OCI-M2 (cell line): ENCODE measurements around the gene GSE1.

Experiments
- DNase-seq: peaks from one replicate; lab custom pipeline; 2025; ENCODE audit not compliant: unreplicated experiment; lab: John Stamatoyannopoulos, UW

Gene GSE1

DNA sequence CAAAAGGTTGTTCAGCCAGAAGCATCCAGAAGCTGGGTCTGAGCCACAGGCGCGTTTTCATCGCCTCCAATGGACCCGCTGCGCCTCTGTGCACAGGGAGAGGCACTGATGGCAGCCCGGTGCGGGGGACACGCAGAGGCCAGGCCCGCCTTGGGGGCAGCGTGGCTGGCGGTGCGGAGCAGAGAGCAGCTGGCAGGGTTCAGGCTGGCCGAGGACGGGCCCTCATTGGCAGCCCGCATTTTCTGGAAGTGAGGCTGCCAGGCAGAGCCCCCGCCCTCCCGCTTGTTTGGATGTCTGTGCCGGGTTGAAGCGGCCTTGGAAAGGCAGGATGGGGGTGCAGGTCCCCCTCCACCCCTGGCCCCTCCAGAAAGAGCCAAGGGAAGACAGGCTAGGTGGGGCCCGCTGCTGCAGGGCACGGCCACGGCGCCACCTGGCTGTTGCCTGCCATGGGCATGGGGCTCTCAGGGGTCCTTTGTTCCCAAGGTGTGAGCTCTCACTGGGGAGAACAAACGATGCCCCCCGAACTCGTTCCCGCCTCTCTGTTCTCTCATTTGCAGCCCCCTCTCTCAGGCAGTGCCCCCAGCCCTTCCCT lies 18.8 kb downstream of the GSE1 start:
- no peak for DNase-seq

DNA sequence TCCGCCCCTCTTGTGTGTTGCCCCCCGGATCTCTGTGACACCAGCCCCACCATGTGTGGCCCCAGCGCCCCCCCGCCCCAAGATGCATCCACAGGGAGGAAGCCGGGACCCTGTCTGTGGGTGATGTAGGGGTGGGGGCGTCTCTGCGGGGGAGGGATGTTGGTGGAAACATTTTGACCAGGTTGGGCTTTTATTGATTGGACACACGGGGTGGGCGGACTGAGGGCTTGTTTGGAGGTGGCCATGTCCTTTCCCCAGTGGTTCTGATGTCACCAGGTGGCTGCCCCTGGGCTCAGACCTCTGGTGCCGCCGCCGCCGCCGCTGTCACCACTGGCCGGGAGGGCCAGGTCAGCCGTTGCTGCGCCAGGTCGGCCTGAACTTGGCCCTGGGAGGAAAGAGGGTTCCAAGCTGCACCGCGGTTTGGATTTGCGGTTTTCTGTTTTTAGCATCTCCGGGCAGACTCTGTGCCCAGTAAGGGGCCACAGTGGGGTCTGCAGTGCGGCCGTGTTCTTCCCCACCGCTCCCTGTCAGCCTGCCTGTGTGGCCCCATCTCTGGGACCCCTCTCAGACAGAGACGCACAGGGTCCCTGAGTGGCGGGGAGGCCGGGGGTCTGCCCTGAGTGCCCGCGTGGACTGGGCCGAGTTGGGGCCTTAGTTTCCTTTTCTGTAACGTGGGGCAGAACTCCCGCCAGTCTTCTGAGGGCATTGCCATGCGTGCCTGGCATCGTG lies 19.8 kb downstream of the GSE1 start:
- DNase-seq: no peak

DNA sequence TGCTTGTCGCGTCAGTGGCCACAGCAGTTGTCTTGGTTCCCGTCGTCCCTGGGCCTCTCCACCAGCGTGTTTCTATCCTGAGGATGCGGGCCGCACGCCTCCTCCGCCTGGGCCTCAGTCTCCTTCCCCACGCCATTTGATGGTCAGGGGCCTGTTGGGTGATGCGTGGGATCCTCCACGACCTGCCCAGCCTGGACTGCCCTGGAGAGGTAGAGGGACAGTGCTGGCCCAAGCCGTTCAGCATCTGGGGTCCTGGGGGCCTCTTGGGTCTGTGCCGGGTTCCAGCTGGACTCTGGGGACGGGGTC lies 20.3 kb downstream of the GSE1 start:
- DNase-seq: no peak

DNA sequence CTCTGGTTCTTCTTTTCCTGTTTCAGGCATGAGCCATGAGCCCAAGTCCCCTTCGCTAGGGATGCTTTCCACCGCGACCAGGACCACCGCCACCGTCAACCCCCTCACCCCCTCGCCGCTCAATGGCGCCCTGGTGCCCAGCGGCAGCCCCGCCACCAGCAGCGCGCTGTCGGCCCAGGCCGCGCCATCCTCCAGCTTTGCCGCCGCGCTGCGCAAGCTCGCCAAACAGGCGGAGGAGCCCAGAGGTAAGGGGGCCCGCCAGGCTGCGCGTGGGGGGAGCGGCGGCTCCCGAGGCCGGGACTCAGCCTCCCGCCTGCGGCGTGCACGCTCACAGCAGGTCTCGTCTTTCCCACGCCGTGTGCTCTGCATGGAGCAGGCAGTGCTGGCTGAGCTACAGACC lies 20.8 kb downstream of the GSE1 start:
- no peak for DNase-seq

DNA sequence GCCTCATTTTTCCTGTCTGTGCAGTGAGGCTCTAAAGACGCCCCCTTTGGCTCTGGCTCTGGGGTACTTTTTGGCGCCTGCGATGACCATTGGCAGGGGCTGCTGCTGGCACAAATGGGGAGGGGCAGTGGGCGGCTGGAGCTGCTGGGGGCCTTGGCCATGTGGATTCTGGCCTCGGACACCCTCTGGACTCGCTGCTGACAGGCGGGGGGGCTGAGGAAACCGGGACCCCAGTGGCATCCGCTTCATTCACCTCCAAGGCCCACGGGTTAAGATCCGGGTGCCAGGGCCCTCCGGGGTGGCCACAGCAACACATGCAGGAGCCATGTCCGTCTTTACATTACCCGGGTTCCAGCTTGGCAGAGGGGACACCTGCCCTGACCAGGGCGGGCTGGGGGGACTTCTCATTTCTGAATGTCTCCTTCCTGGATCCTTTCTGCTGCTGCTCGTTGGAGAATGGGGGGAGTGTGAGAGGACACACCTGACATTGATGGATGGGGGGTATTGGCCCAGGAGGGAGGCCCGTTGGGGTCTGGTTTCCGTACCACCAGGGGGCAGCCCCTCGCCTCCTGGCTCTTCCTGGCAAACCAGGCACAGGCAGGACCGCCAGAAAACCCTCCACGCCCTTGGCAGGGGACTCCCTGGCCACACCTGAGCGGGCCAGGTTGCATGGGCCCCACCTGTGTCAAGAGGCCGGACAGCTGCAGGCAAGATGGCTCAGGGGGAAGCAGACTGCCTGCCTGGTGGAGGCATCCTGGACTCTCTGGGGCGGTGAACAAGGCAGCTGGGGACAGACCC lies 21.8 kb downstream of the GSE1 start:
- DNase-seq: no peak

DNA sequence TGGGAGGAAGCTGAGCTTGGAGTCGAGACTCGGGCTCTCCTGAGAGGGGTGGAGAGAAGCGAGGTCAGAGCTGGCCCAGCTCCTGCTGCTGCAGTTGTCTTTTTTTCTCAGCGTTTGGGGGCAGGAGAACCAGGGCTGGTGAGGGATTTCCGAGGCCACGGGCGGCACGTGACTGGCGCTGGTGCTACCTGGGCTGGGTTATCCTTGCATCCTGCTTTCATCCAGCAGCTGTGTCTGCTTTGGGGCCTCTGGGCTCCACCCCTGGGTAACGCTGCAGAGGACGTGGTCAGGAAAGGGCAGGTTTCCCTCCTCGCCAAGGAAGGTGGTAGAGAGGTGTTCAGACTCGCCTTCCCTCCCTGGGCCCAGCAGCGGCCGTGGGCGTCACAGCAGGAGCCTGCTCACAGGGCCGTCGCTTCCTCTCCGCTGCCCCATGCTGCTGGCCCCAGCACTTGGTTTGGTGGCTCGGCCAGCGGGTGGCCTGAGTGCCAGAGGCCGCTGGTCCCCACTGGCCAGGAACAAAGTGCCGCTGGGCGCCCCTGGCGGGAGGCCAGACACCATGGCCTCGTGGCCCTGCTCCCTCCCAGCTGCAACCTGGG lies 22.5 kb downstream of the GSE1 start:
- DNase-seq: no peak

DNA sequence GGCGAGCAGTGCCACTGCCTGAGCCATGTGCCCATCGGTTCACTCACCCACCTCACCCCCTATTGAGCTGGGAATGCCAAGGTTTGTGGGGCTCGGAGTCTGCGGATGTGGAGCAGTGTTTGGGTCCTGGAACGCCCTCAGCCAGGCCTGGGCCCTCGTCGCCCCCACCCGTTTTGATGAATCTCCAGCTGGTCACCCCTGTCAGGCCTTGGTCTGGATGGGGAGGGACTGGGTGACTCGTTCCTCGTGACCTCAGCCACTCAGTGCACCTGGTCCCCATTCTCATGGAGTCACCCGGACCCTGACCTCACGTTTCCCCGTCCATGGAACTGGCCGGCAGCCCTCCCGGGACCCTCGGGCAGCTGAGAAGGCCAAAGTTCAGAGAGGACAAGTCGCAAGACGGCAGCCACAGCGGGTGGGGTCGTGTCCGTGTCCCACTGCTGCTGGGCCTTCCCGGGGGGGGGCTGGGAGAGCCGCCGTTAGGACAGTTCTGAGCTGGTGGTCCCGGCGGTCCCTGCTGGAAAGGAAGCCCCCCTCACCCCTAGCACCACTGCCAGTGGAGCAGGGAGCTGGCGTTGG lies 23.2 kb downstream of the GSE1 start:
- DNase-seq: no peak

DNA sequence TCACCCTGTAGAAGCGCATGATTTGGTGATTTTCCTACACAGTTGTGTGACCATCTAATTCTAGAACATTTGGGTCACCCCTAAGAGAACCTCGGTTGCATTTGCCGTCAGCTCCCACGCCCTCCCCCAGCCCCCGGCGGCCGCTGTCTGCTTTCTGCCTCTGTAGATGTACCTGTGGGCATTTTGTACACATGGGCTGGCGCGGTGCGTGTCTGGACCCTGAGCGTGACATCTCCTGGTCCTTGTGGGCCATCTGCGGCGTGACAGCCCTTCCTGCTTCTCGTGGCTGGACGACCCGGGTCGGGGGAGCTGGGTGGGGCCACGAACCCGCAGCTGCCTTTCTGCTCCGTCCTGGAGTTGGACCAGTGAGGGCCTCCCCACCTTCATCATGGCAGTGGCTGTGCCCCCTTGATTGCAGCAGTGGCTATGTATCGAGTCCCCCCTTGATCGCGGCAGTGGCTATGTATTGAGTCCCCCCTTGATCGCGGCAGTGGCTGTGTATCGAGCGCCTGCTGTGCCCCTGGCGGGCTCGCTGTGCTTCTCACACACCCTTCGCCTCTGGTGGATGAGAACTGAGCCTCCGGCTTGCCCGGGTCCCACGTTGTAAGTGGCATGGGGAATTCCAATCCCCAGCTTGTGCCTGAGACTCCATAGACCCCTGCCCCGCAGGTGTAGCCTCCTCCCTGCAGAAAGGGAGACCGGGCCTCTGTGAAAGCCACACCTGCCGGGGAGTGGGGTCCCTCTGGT lies 24.1 kb downstream of the GSE1 start:
- no peak for DNase-seq

DNA sequence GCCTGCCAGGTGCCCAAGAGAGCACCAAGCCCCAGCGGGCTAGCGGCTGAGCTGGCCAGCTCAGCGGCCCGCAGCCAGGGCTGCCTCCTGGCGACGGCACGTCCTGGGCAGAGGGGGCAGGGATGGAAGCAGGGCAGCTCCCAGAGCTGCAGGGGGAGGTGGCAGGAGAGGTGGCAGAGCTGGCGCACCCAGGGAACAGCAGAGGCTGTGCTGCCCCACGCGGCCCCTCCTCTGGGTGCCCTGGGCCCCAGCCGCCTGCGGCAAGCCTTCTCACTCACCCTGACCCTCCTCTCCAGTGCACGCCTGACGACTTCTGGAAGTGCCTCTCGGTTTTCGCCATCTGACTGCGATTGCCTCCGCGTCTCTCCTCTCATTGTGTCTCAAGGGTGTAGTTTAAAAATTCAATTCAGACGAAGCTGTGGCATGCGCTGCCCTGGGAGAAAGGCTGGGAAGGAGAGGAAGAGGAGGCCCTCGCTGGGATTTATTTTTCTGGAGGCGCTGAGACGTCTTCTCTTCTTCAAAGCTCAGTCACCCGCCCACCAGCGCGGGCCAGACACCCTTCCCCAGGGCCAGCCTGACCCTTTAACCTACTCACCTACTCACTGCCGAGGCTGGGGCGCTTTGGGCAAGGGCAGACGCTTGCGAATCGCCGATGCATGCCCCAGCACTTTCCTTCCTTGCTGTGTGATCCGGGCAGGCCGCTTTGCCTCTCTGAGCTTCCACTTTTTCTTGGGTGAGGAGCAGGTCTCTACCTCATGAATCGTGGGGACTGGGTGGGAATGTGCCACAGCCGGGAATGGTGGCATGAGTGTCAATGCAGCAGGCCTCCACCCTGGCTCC lies 24.9 kb downstream of the GSE1 start:
- no peak for DNase-seq

DNA sequence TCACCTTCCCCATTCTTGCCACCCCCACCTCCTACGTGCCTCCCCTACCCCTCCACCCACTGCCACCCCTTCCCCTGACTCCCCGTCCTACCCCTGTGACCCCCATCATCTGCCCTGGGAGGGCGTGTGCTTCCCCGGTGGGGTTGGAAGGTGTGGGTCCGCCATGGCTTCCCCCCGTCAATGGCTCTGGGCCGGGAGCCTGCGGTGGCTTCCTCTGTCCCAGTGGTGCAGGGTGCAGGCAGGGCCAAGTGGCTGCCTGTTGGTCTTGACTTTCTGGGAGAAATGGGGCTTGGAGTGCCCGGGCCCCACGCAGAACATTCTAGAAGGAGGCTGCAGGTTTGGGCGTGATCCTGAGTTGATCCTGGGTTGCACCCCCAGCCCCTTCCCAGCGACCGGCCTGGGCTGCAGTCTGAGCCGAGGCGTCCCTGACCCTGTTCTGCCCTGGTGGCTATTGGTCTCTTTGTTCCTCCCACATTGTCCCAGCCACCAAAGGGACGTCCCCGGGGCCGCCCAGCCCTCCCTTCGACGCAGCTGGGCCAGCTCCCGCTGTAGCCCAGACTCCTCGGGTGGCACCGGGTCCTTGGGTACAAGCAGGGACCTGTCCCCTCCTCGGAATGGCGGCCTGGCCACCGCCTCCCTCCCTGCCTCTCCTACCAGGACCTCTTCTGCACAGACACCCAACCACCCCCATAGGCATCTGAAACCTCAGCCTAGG lies 25.7 kb downstream of the GSE1 start:
- no peak for DNase-seq

DNA sequence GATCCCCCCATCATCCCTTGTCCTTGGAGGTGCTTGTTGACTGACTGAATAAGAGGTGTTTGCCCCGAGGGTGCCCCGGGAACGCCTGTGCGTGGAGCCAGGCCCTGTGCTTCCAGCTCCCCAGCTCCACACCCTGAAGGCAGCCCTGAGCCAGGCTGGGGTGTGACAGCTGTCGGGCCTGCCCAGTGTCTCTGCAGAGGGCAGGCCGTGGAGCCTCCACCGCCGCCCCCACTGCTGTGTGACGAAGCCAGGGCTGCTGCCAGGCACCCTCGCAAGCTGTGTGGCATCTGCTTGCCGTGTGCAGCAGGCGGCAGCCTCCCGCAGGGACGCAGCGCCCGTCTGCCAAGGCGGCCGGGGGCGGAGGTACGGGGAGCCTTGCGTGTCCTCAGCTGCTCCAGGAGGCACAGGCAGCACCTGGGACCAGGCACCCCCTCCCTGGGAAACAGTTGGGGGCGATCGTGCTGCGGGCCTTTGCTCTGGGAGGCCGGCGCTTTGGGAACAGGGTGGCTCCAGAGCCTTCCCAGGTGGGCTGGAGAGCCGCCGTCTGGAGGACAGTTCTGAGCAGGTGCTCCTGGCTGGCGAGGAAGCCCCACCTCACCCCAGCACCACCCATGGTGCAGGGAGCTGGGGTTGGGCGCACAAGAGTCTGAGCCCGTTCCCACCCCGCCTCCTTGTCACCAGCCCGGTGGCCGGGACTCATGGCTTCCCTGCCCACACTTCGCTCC lies 26.6 kb downstream of the GSE1 start:
- DNase-seq: no peak

DNA sequence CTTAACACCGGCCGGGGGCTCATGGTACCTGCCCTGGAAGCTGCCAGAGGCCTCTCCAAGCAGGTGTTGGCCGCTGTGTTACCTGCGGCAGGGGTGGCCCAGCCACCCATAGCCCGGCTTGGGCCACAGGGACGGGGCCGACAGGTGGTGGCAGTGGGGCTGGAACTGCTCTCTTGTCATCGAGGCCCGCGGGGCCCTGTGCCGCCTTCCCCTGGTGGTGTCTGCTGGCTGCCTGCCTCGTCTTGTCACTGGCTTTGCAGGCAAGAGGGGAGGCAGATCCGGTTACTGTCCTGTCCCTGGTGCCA lies 27.1 kb downstream of the GSE1 start:
- no peak for DNase-seq

DNA sequence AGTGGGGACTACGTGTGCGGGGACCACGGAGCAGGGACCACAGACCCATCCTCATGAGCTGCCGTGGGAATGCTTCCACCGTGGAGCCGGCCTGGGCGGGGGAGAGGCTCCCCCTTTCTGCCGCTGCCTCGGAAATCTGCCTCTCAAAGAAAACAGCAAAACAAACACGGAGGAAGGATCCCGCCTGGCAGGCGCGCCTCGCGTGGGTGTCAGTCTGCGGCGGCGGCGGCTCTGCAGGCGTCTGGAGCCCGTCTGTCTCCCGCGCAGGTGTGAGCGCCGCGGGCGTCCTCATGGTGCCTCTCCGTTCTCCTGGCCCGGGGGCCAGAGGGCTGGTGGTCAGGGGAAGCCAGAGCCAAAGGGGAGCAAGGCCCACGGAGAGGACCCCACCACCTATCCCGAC lies 27.5 kb downstream of the GSE1 start:
- no peak for DNase-seq

DNA sequence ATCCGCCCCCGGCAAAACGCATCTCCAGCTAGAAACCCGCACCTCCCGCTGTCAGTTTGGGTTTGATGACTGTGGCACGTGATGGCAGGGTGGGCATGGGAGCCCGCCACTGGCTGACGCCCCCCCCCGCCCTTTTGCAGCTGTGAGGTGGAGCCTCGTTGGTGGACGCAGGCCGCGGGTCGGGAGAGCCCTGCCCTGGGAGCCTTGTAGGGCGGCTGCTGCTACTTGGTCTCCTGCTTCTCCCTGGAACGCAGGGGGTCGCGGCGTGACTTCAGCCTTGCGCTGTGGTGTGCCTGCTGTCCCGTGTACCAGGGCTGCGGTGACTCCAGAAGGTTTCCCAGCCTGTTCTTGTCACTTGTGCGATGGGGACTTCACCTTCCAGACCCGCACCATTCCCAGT lies 28.2 kb downstream of the GSE1 start:
- DNase-seq: no peak

DNA sequence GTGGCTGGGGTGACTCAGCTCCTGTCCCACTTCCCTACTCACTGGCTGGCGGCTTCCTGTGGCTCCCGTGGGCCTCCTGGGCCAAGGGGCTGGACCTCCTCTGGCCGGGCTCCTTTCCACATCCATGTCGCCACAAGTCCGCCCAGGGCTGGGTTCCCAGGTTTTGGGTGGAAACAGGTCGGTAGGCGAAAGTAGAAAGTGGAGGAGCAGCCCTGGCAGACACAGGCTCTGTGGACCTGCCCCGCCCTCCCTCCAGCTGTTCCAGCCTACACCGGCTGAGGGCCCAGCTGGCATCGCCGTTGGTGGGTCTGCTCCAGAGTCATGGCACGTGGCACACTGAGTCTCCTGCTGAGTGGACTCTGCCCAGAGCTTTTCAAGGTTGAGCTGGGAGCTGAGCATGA lies 28.7 kb downstream of the GSE1 start:
- DNase-seq: no peak

DNA sequence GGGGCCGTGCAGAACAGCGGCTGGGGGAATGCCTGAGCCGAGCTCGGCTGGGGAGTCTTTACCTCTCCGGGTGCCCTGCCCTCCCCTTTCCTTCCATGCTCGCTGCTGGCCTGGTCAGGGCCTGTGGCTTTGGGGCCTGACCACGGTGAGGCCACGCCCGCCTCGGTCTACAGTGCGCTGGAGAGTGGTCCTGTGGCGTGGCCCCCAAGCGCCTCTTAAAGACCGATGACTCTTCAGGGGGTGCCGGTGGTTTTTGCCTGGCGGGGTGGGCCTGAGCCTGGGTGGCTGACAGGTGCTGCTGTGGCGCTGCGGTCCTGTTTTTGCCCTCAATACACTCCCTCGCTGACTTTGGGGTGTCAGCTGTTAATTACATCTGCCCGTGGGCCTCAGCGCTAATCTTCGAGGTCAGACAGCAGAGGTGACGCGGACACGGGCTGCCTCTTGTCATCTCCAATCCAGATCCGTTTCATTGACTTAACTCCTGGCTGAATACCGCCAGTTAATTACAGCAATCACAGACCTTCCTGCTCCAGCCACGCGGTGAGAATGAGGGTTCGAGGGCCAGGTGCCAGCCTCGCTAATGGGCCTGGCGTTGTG lies 29.7 kb downstream of the GSE1 start:
- no peak for DNase-seq

DNA sequence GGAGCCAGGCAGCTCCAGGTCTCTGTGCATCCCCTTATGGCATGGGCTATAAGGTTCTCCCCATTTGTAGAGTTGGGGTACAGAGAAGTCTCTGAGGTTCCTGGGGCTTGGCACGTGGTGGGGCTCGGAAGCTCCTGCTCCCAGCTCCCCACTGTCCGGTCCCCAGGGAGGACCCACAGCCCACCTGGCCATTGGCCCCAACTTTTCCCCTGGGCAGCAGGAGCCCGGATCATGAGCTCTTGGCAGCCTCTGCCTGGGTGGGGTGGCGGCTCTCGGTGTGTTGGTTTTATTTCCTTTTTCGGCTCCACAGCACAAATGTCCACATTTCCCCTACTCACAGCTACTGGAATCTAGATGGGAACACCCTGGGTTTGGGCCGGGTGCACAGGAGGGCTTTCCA lies 30.5 kb downstream of the GSE1 start:
- no peak for DNase-seq

DNA sequence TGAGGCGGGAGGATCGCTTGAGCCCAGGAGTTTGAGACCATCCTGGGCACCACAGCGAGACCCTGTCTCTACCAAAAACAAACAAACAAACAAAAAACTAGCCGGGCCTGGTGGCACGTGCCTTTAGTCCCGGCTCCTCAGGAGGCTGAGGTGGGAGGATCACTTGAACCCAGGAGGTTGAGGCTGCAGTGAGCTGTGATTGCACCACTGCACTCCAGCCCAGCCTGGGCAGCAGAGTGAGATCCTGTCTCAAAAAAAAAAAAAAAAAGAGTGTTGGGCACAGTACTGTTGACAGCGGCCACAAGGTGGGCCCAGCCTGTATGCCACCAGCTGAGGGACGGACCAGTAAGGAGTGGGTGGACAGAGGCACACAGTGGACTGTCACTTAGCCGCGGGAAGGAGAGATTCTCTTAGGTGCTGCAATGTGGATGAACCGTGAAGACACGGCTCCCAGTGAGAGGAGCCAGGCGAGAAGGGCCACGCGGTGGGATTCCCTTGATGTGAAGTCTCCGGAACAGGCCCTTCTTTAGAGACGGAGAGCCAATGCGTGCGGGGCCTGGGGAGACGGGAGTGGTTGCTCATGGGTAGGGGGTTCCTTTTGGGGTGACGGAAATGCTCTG lies 31.1 kb downstream of the GSE1 start:
- DNase-seq: no peak
